ENCODE measurements around the gene DCDC2. TPM values are rescaled to one million over a fixed set of nuclear protein-coding genes. Genes with fewer than 3 reads are reported as not detected.
"Not testable (repeated sequence)": the region's sequence is repeated elsewhere in the genome, so short reads cannot be mapped to it uniquely, and the experiment has no call there.

DCDC2 gene
- total RNA-seq, 1 experiment from 2014 or later, result 1.9 TPM

- in situ Hi-C loops (cut with HindIII; ENCODE audit: low pct_unique_long_range_greater_than_20kb, low sequenced_read_pairs), result no loop called here
- no peak for DNase-seq (ENCODE audit: low read depth, low spot score)
These were observed 16.6 kb downstream of the DCDC2 start for GRCh38 chr6:24340998-24341938.

- in situ Hi-C loops (cut with HindIII; ENCODE audit: low pct_unique_long_range_greater_than_20kb, low sequenced_read_pairs), result no loop called here
- DNase-seq (ENCODE audit: low read depth, low spot score), result no peak
These were observed 17.9 kb downstream of the DCDC2 start for GRCh38 chr6:24339932-24340331.

- in situ Hi-C loops (cut with HindIII; ENCODE audit: low pct_unique_long_range_greater_than_20kb, low sequenced_read_pairs), result no loop called here
- DNase-seq (ENCODE audit: low read depth, low spot score), result no peak
These were observed 23.6 kb downstream of the DCDC2 start for GRCh38 chr6:24334285-24334684.

GRCh38 chr6:24332317-24332716, 25.5 kb downstream of the DCDC2 start:
- DNase-seq (ENCODE audit: low read depth, low spot score), result no peak
- in situ Hi-C loops (cut with HindIII; ENCODE audit: low pct_unique_long_range_greater_than_20kb, low sequenced_read_pairs), result no loop called here

GRCh38 chr6:24330137-24330732, 27.6 kb downstream of the DCDC2 start:
- in situ Hi-C loops (cut with HindIII; ENCODE audit: low pct_unique_long_range_greater_than_20kb, low sequenced_read_pairs), result no loop called here
- no peak for DNase-seq (ENCODE audit: low read depth, low spot score)

GRCh38 chr6:24329451-24329850, 28.4 kb downstream of the DCDC2 start:
- in situ Hi-C loops (cut with HindIII; ENCODE audit: low pct_unique_long_range_greater_than_20kb, low sequenced_read_pairs), result no loop called here
- no peak for DNase-seq (ENCODE audit: low read depth, low spot score)

GRCh38 chr6:24329022-24329421, 28.8 kb downstream of the DCDC2 start:
- no peak for DNase-seq (ENCODE audit: low read depth, low spot score)
- in situ Hi-C loops (cut with HindIII; ENCODE audit: low pct_unique_long_range_greater_than_20kb, low sequenced_read_pairs), result no loop called here

- in situ Hi-C loops (cut with HindIII; ENCODE audit: low pct_unique_long_range_greater_than_20kb, low sequenced_read_pairs), result no loop called here
- no peak for DNase-seq (ENCODE audit: low read depth, low spot score)
These were observed 30.1 kb downstream of the DCDC2 start for GRCh38 chr6:24327756-24328155.

GRCh38 chr6:24325978-24326377, 31.9 kb downstream of the DCDC2 start:
- in situ Hi-C loops (cut with HindIII; ENCODE audit: low pct_unique_long_range_greater_than_20kb, low sequenced_read_pairs), result no loop called here
- DNase-seq (ENCODE audit: low read depth, low spot score), result no peak

- in situ Hi-C loops (cut with HindIII; ENCODE audit: low pct_unique_long_range_greater_than_20kb, low sequenced_read_pairs), result no loop called here
- no peak for DNase-seq (ENCODE audit: low read depth, low spot score)
These were observed 33.2 kb downstream of the DCDC2 start for GRCh38 chr6:24324617-24325016.

GRCh38 chr6:24323632-24324337, 34.1 kb downstream of the DCDC2 start:
- DNase-seq (ENCODE audit: low read depth, low spot score), result no peak
- in situ Hi-C loops (cut with HindIII; ENCODE audit: low pct_unique_long_range_greater_than_20kb, low sequenced_read_pairs), result no loop called here

GRCh38 chr6:24322924-24323323, 34.9 kb downstream of the DCDC2 start:
- in situ Hi-C loops (cut with HindIII; ENCODE audit: low pct_unique_long_range_greater_than_20kb, low sequenced_read_pairs), result no loop called here

GRCh38 chr6:24322446-24322845, 35.4 kb downstream of the DCDC2 start:
- in situ Hi-C loops (cut with HindIII; ENCODE audit: low pct_unique_long_range_greater_than_20kb, low sequenced_read_pairs); DNase-seq (ENCODE audit: low read depth, low spot score): not testable (repeated sequence)

More at GRCh38 chr6:24322924-24323323, 34.9 kb downstream of the DCDC2 start:
- no peak for DNase-seq (ENCODE audit: low read depth, low spot score)

GRCh38 chr6:24321538-24322162, 36.2 kb downstream of the DCDC2 start:
- DNase-seq (ENCODE audit: low read depth, low spot score), result no peak
- in situ Hi-C loops (cut with HindIII; ENCODE audit: low pct_unique_long_range_greater_than_20kb, low sequenced_read_pairs), result no loop called here

- DNase-seq (ENCODE audit: low read depth, low spot score), result no peak
- in situ Hi-C loops (cut with HindIII; ENCODE audit: low pct_unique_long_range_greater_than_20kb, low sequenced_read_pairs), result no loop called here
These were observed 44.4 kb downstream of the DCDC2 start for GRCh38 chr6:24313251-24314141.

- in situ Hi-C loops (cut with HindIII; ENCODE audit: low pct_unique_long_range_greater_than_20kb, low sequenced_read_pairs), result not testable (repeated sequence)
These were observed 46.1 kb downstream of the DCDC2 start for GRCh38 chr6:24311775-24312174.

GRCh38 chr6:24307881-24308280, 50.0 kb downstream of the DCDC2 start:
- DNase-seq (ENCODE audit: low read depth, low spot score), result no peak
- in situ Hi-C loops (cut with HindIII; ENCODE audit: low pct_unique_long_range_greater_than_20kb, low sequenced_read_pairs), result no loop called here

More at GRCh38 chr6:24311775-24312174, 46.1 kb downstream of the DCDC2 start:
- not testable (repeated sequence) for DNase-seq (ENCODE audit: low read depth, low spot score)

Measured in SK-MEL-5 (cell line).